CD4-positive, alpha-beta memory T cell (primary cell): Measurements from ENCODE around the gene TAF8. TPM values are rescaled to one million over a fixed set of nuclear protein-coding genes. Genes with fewer than 3 reads are reported as not detected.

ENCODE experiments used
- CTCF ChIA-PET: fragments of 350-600 bp; sonication (Branson Sonifier 250); formaldehyde crosslinking; loops from one replicate; lab custom pipeline; 2021; ENCODE audit warnings: inconsistent platforms; ENCODE audit not compliant: partially characterized antibody; lab: Charles Lee
- POLR2A ChIA-PET: fragments of 350-600 bp; sonication (Branson Sonifier 250); formaldehyde crosslinking; loops from one replicate; lab custom pipeline; 2021; ENCODE audit not compliant: partially characterized antibody; lab: Charles Lee
- DNase-seq, 5 donors: peaks; one replicate each; pipeline versions ENCODE4 v3.0.0 to v3.0.0-alpha.2; 2020 to 2022; ENCODE audit warnings: mixed read lengths in 1 of 5
- H3K27ac ChIP-seq: one replicate; pipeline ENCODE4 v1.7.0; 2013; ENCODE audit warnings: low read depth, low read length
- H3K27me3 ChIP-seq: 2 replicates; pipeline ENCODE4 v1.7.0; 2013; ENCODE audit warnings: mild to moderate bottlenecking, low read length, moderate library complexity; ENCODE audit not compliant: insufficient read depth
- H3K36me3 ChIP-seq: 2 replicates; pipeline ENCODE4 v1.7.0; 2013; ENCODE audit warnings: mild to moderate bottlenecking, low read length, moderate library complexity; ENCODE audit not compliant: insufficient read depth
- H3K4me1 ChIP-seq: 2 replicates; pipeline ENCODE4 v1.7.0; 2013; ENCODE audit warnings: mild to moderate bottlenecking, low read length, moderate library complexity; ENCODE audit not compliant: insufficient read depth
- H3K4me3 ChIP-seq, 2 donors: one replicate each; pipeline ENCODE4 v1.7.0; 2013; ENCODE audit warnings: low read length in 2 of 2, mild to moderate bottlenecking in 1 of 2
- H3K9me3 ChIP-seq, 2 donors: one replicate each; pipeline ENCODE4 v1.7.0; 2013; ENCODE audit warnings: low read length in 2 of 2, control low read depth in 1 of 2; ENCODE audit not compliant: control insufficient read depth in 1 of 2
- H3K27ac Mint-ChIP-seq, 7 donors: one replicate each; pipeline ENCODE4 v1.8.0; 2020 to 2021; ENCODE audit warnings: mixed read lengths in 7 of 7, mild to moderate bottlenecking in 6 of 7, inconsistent platforms in 3 of 7, moderate library complexity in 3 of 7
- H3K27me3 Mint-ChIP-seq, 2 donors: one replicate each; pipeline ENCODE4 v1.8.0; 2020 to 2021; ENCODE audit warnings: mixed read lengths in 2 of 2
- H3K36me3 Mint-ChIP-seq, 2 donors: one replicate each; pipeline ENCODE4 v1.8.0; 2020 to 2021; ENCODE audit warnings: mixed read lengths in 2 of 2, inconsistent platforms in 1 of 2, mild to moderate bottlenecking in 1 of 2
- H3K4me1 Mint-ChIP-seq, 4 donors: one replicate each; pipeline ENCODE4 v1.8.0; 2020 to 2021; ENCODE audit warnings: mixed read lengths in 4 of 4, mild to moderate bottlenecking in 1 of 4
- H3K4me3 Mint-ChIP-seq, 8 donors: one replicate each; pipeline ENCODE4 v1.8.0; 2020 to 2021; ENCODE audit warnings: mixed read lengths in 8 of 8, mild to moderate bottlenecking in 7 of 8, moderate library complexity in 6 of 8, inconsistent platforms in 3 of 8
- H3K9me3 Mint-ChIP-seq, 8 donors: one replicate each; pipeline ENCODE4 v1.8.0; 2020 to 2021; ENCODE audit warnings: mixed read lengths in 8 of 8, mild to moderate bottlenecking in 5 of 8, inconsistent platforms in 3 of 8, moderate library complexity in 1 of 8
- intact Hi-C: fragments of 100-400 bp; cut with micrococcal nuclease; formaldehyde crosslinking; loops from one replicate; pipeline ENCODE4 v1.15.1; 2023
- polyA plus RNA-seq, 2 donors: library from polyadenylated mRNA; unstranded; fragments of 300-500 nt; fragmentation: Illumina TruSeq; gene quantifications; one replicate each; pipeline ENCODE4 v1.2.3, GENCODE V29; 2021
- total RNA-seq, 2 experiments: library from RNA; stranded (reverse); gene quantifications; one replicate each; pipeline ENCODE4 v1.2.3, GENCODE V29; 2021

TAF8 gene
- total and polyA plus RNA-seq, 4 experiments from 2014 or later = 10.3 to 40.9 (median 29.2) TPM

- peak overlapping the region in 5 of 8 donors; percentile 27 to 69 (median 57) for H3K4me3 Mint-ChIP-seq
- peak overlapping the region in 5 of 7 donors; percentile 35 to 73 (median 68) for H3K27ac Mint-ChIP-seq
- no peak for DNase-seq
- peaks cover 86% of the 10 kb centered on the region for H3K4me1 ChIP-seq
- no peak overlapping the region for H3K4me3 ChIP-seq
- H3K36me3 Mint-ChIP-seq = peaks cover 17 to 48% of the 10 kb centered on the region in 2 donors
- peaks cover 38 to 78% (median 61%) of the 10 kb centered on the region in 4 donors for H3K4me1 Mint-ChIP-seq
- H3K27me3 Mint-ChIP-seq = no peaks in the 10 kb centered on the region
- intact Hi-C loops = no loop called here
- H3K9me3 Mint-ChIP-seq = no peaks in the 10 kb centered on the region
- H3K27me3 ChIP-seq = no peaks in the 10 kb centered on the region
- H3K9me3 ChIP-seq = no peaks in the 10 kb centered on the region
- H3K36me3 ChIP-seq = no peaks in the 10 kb centered on the region
- ChIA-PET POLR2A (interaction anchor here (1.5 to 6.5 kb wide), 2 partner anchors 12 to 16 kb away, joined by 4 to 81 read pairs; partner anchors contain the start of gene TAF8), CTCF (interaction anchor here (0.5 to 15.3 kb wide), 6 partner anchors 9 to 254 kb away, joined by 3 to 178 read pairs (median 4); partner anchors contain the start of genes BYSL, FRS3, MED20 and PRICKLE4)
- peak overlapping the region; percentile 13 for H3K27ac ChIP-seq
Observed at GRCh38 chr6:42038163-42038562, 12.2 kb upstream of the TAF8 start.

GRCh38 chr6:42038811-42039408, 11.4 kb upstream of the TAF8 start:
- Mint-ChIP-seq H3K9me3 (no peaks in the 10 kb centered on the region), H3K36me3 (peaks cover 17 to 47% of the 10 kb centered on the region in 2 donors), H3K4me1 (peaks cover 39 to 81% (median 64%) of the 10 kb centered on the region in 4 donors), H3K4me3 (peak overlapping the region; percentile 74 to 90 (median 87)), H3K27ac (peak overlapping the region; percentile 81 to 98 (median 91)), H3K27me3 (no peaks in the 10 kb centered on the region)
- DNase-seq = no peak
- intact Hi-C loops = loop anchor here (1.0 kb wide), 3 partner anchors 8 to 103 kb away; no protein-coding TSS in a partner anchor
- peaks cover 4% of the 10 kb centered on the region for H3K36me3 ChIP-seq
- H3K4me1 ChIP-seq = peaks cover 92% of the 10 kb centered on the region
- CTCF ChIA-PET = interaction anchor here (0.6 to 15.3 kb wide), 16 partner anchors 10 to 261 kb away, joined by 3 to 178 read pairs (median 4); partner anchors contain the start of genes BYSL, CCND3, FRS3 and MED20
- H3K4me3 ChIP-seq = peak overlapping the region; percentile 9 to 52
- H3K27me3 ChIP-seq = no peaks in the 10 kb centered on the region
- POLR2A ChIA-PET = interaction anchor here (0.5 to 12.8 kb wide), 12 partner anchors 8 to 253 kb away, joined by 3 to 280 read pairs (median 6); partner anchors contain the start of genes BYSL, CCND3, MED20 and TAF8
- peak overlapping the region; percentile 48 for H3K27ac ChIP-seq
- H3K9me3 ChIP-seq = no peaks in the 10 kb centered on the region

- peak overlapping the region; percentile 47 for H3K27ac ChIP-seq
- H3K36me3 ChIP-seq = peaks cover 5% of the 10 kb centered on the region
- intact Hi-C loops = loop anchor here (5.0 to 10.0 kb wide), 2 partner anchors 59 to 174 kb away; partner anchors contain the start of gene MRPS10
- H3K9me3 Mint-ChIP-seq = peaks cover 0 to 1% (median 0%) of the 10 kb centered on the region in 8 donors
- peak overlapping the region; percentile 45 to 98 (median 91) for H3K27ac Mint-ChIP-seq
- peak overlapping the region; percentile 47 to 90 (median 84) for H3K4me3 Mint-ChIP-seq
- H3K27me3 ChIP-seq = no peaks in the 10 kb centered on the region
- H3K4me3 ChIP-seq = no peak overlapping the region
- ChIA-PET CTCF (interaction anchor here (0.6 to 15.3 kb wide), 14 partner anchors 11 to 257 kb away, joined by 3 to 178 read pairs (median 11); partner anchors contain the start of genes BYSL, CCND3, FRS3 and MED20), POLR2A (interaction anchor here (0.7 to 12.8 kb wide), 11 partner anchors 8 to 255 kb away, joined by 3 to 280 read pairs (median 6); partner anchors contain the start of genes BYSL, CCND3, MED20 and TAF8)
- DNase-seq = no peak
- H3K27me3 Mint-ChIP-seq = no peaks in the 10 kb centered on the region
- no peaks in the 10 kb centered on the region for H3K9me3 ChIP-seq
- H3K4me1 Mint-ChIP-seq = peaks cover 43 to 86% (median 68%) of the 10 kb centered on the region in 4 donors
- H3K4me1 ChIP-seq = peaks cover 94% of the 10 kb centered on the region
- peaks cover 23 to 53% of the 10 kb centered on the region in 2 donors for H3K36me3 Mint-ChIP-seq
Observed at GRCh38 chr6:42040856-42041480, 9.4 kb upstream of the TAF8 start.

GRCh38 chr6:42041481-42042053, 8.8 kb upstream of the TAF8 start:
- Mint-ChIP-seq H3K36me3 (peaks cover 28 to 56% of the 10 kb centered on the region in 2 donors), H3K9me3 (peaks cover 0 to 1% (median 0%) of the 10 kb centered on the region in 8 donors), H3K4me1 (peaks cover 43 to 87% (median 71%) of the 10 kb centered on the region in 4 donors), H3K27me3 (no peaks in the 10 kb centered on the region), H3K4me3 (peak overlapping the region; percentile 47 to 90 (median 84)), H3K27ac (peak overlapping the region; percentile 45 to 98 (median 91))
- Histone ChIP-seq H3K27ac (peak overlapping the region; percentile 47), H3K4me1 (peaks cover 96% of the 10 kb centered on the region), H3K27me3 (no peaks in the 10 kb centered on the region), H3K9me3 (no peaks in the 10 kb centered on the region), H3K36me3 (peaks cover 5% of the 10 kb centered on the region), H3K4me3 (peak overlapping the region; percentile 3 to 13)
- ChIA-PET POLR2A (interaction anchor here (0.7 to 12.8 kb wide), 9 partner anchors 9 to 255 kb away, joined by 3 to 280 read pairs (median 6); partner anchors contain the start of genes BYSL, CCND3, MED20 and TAF8), CTCF (interaction anchor here (1.1 to 15.3 kb wide), 13 partner anchors 10 to 257 kb away, joined by 3 to 178 read pairs (median 10); partner anchors contain the start of genes BYSL, CCND3, FRS3 and MED20)
- intact Hi-C loops = loop anchor here (5.0 to 10.0 kb wide), 2 partner anchors 59 to 173 kb away; partner anchors contain the start of gene MRPS10
- no peak for DNase-seq

- intact Hi-C loops = loop anchor here (5.0 to 10.0 kb wide), 2 partner anchors 60 to 173 kb away; partner anchors contain the start of gene MRPS10
Observed at GRCh38 chr6:42042108-42042507, 8.2 kb upstream of the TAF8 start.

More at GRCh38 chr6:42042108-42042507, 8.2 kb upstream of the TAF8 start:
- H3K27ac Mint-ChIP-seq = peak overlapping the region; percentile 45 to 98 (median 91)
- Histone ChIP-seq H3K27ac (peak overlapping the region; percentile 47), H3K4me1 (peaks cover 94% of the 10 kb centered on the region), H3K36me3 (peaks cover 5% of the 10 kb centered on the region), H3K4me3 (peak overlapping the region; percentile 3 to 13), H3K9me3 (no peaks in the 10 kb centered on the region), H3K27me3 (no peaks in the 10 kb centered on the region)
- peak overlapping the region; percentile 47 to 90 (median 84) for H3K4me3 Mint-ChIP-seq
- CTCF ChIA-PET = interaction anchor here (1.2 to 15.3 kb wide), 12 partner anchors 9 to 258 kb away, joined by 3 to 178 read pairs (median 20); partner anchors contain the start of genes BYSL, CCND3, FRS3 and MED20
- peaks cover 33 to 60% of the 10 kb centered on the region in 2 donors for H3K36me3 Mint-ChIP-seq
- H3K4me1 Mint-ChIP-seq = peaks cover 46 to 92% (median 72%) of the 10 kb centered on the region in 4 donors
- H3K9me3 Mint-ChIP-seq = peaks cover 0 to 1% (median 0%) of the 10 kb centered on the region in 8 donors
- no peaks in the 10 kb centered on the region for H3K27me3 Mint-ChIP-seq
- POLR2A ChIA-PET = interaction anchor here (0.7 to 12.8 kb wide), 9 partner anchors 8 to 256 kb away, joined by 3 to 280 read pairs (median 6); partner anchors contain the start of genes CCND3, TAF8, TOMM6 and USP49
- peak in 2 of 5 donors; percentile 33 to 38 for DNase-seq
